ENCODE data around the gene LRFN2.

GRCh38 chr6:40535110-40535818, 51.9 kb downstream of the LRFN2 start:
- TF ChIP-seq EP300 (IDR thresholded peaks at IDR 0.05; ENCODE audit: borderline replicate concordance in 1 of 2, low read depth in 2 of 2, low read length in 2 of 2) (no peak), CREB1 (IDR thresholded peaks at IDR 0.05) (no peak), POLR2A (IDR thresholded peaks at IDR 0.05; ENCODE audit: control extremely low read depth in 1 of 2, low read depth in 2 of 2, low read length in 2 of 2) (no peak), GABPA (IDR thresholded peaks at IDR 0.05; ENCODE audit: borderline replicate concordance, insufficient read depth, low read length) (no peak), RFX5 (IDR thresholded peaks at IDR 0.05; ENCODE audit: borderline replicate concordance, low read depth, low read length) (no peak), RAD21 (IDR thresholded peaks at IDR 0.05 in 1 of 2, conservative IDR thresholded peaks at IDR 0.05 in 1 of 2; ENCODE audit: low read depth in 2 of 2, low read length in 2 of 2) (no peak), ZNF274 (IDR thresholded peaks at IDR 0.05; ENCODE audit: borderline replicate concordance, extremely low read depth, low read length) (no peak), TBP (IDR thresholded peaks at IDR 0.05; ENCODE audit: low read depth, low read length) (no peak), TEAD4 (IDR thresholded peaks at IDR 0.05; ENCODE audit: low read depth, low read length) (no peak), CEBPB (IDR thresholded peaks at IDR 0.05; ENCODE audit: low read depth, low read length) (no peak), TAF1 (IDR thresholded peaks at IDR 0.05; ENCODE audit: low read depth, low read length) (no peak)
- TF ChIP-seq, protein P1, sequence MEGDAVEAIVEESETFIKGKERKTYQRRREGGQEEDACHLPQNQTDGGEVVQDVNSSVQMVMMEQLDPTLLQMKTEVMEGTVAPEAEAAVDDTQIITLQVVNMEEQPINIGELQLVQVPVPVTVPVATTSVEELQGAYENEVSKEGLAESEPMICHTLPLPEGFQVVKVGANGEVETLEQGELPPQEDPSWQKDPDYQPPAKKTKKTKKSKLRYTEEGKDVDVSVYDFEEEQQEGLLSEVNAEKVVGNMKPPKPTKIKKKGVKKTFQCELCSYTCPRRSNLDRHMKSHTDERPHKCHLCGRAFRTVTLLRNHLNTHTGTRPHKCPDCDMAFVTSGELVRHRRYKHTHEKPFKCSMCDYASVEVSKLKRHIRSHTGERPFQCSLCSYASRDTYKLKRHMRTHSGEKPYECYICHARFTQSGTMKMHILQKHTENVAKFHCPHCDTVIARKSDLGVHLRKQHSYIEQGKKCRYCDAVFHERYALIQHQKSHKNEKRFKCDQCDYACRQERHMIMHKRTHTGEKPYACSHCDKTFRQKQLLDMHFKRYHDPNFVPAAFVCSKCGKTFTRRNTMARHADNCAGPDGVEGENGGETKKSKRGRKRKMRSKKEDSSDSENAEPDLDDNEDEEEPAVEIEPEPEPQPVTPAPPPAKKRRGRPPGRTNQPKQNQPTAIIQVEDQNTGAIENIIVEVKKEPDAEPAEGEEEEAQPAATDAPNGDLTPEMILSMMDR (IDR thresholded peaks at IDR 0.05; ENCODE audit: control extremely low read depth in 1 of 3, insufficient read depth in 1 of 3, low read depth in 1 of 3, low read length in 3 of 3), result no peak
- TF ChIP-seq, protein P2, sequence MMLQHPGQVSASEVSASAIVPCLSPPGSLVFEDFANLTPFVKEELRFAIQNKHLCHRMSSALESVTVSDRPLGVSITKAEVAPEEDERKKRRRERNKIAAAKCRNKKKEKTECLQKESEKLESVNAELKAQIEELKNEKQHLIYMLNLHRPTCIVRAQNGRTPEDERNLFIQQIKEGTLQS (IDR thresholded peaks at IDR 0.05; ENCODE audit: insufficient read depth, low read depth, low read length), result no peak
- TF ChIP-seq, protein P3, sequence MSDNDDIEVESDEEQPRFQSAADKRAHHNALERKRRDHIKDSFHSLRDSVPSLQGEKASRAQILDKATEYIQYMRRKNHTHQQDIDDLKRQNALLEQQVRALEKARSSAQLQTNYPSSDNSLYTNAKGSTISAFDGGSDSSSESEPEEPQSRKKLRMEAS (IDR thresholded peaks at IDR 0.05), result no peak

Measured in H1 (cell line).